OCI-LY7 (cell line): ENCODE data around the gene AGBL1. TPM values are rescaled to one million over a fixed set of nuclear protein-coding genes. Genes with fewer than 3 reads are reported as not detected.

Experiments used
- BruUV-seq: library from RNA; stranded (reverse); fragments of 400-500 nt; replicated peaks from 2 replicates; lab custom pipeline; 2021; lab: Mats Ljungman, UMichigan
- CTCF ChIA-PET: fragments of 300-600 bp; sonication (Branson Sonifier 250); formaldehyde crosslinking; loops from one replicate; lab custom pipeline; 2022; ENCODE audit warnings: antibody characterized with exemption; ENCODE audit not compliant: unreplicated experiment; lab: Charles Lee
- POLR2A ChIA-PET: fragments of 300-600 bp; sonication (Branson Sonifier 250); formaldehyde crosslinking; loops from one replicate; lab custom pipeline; 2022; ENCODE audit warnings: antibody characterized with exemption; lab: Charles Lee
- DNase-seq: peaks from one replicate; pipeline ENCODE4 v3.0.0-alpha.2; 2015; ENCODE audit warnings: low spot score
- H2AFZ ChIP-seq: fragments of 200-600 bp; sonication (generic), shearing (Covaris generic); 2 replicates; pipeline ENCODE4 v1.6.1; 2014; ENCODE audit warnings: mild to moderate bottlenecking, antibody characterized with exemption, low read length, moderate library complexity
- H3K27ac ChIP-seq: fragments of 200-600 bp; sonication (generic); 2 replicates; pipeline ENCODE4 v1.5.1; 2014; ENCODE audit warnings: mixed run types, low read depth, mild to moderate bottlenecking, moderate library complexity, low read length, inconsistent platforms; ENCODE audit not compliant: poor library complexity, severe bottlenecking
- H3K36me3 ChIP-seq: fragments of 200-600 bp; sonication (generic); 2 replicates; pipeline ENCODE4 v1.6.1; 2014; ENCODE audit warnings: mild to moderate bottlenecking, antibody characterized with exemption, low read length, moderate library complexity, mixed read lengths; ENCODE audit not compliant: insufficient read depth
- H3K4me1 ChIP-seq: fragments of 200-600 bp; sonication (generic); 2 replicates; pipeline ENCODE4 v1.5.1; 2014; ENCODE audit warnings: mild to moderate bottlenecking, low read length; ENCODE audit not compliant: insufficient read depth, poor library complexity, severe bottlenecking
- H3K4me2 ChIP-seq: fragments of 200-600 bp; sonication (generic); 2 replicates; pipeline ENCODE4 v1.6.1; 2014; ENCODE audit warnings: mild to moderate bottlenecking, low read length
- H3K4me3 ChIP-seq: fragments of 200-600 bp; sonication (generic); 2 replicates; pipeline ENCODE4 v1.5.1; 2014; ENCODE audit warnings: mild to moderate bottlenecking, low read depth, low read length; ENCODE audit not compliant: poor library complexity, severe bottlenecking
- H3K79me2 ChIP-seq: fragments of 200-600 bp; sonication (generic); 2 replicates; pipeline ENCODE4 v1.6.1; 2016; ENCODE audit warnings: low read depth, mild to moderate bottlenecking, low read length, moderate library complexity, mixed read lengths; ENCODE audit not compliant: insufficient read depth
- H3K9me2 ChIP-seq: fragments of 200-600 bp; sonication (generic); 2 replicates; pipeline ENCODE4 v1.6.1; 2016; ENCODE audit warnings: mild to moderate bottlenecking, low read length, mixed read lengths; ENCODE audit not compliant: insufficient read depth
- H3K9me3 ChIP-seq: fragments of 200-600 bp; sonication (generic); 2 replicates; pipeline ENCODE4 v1.6.1; 2014; ENCODE audit warnings: mild to moderate bottlenecking, mixed run types, low read length, mixed read lengths
- H4K20me1 ChIP-seq: fragments of 200-600 bp; sonication (generic); 2 replicates; pipeline ENCODE4 v1.6.1; 2014; ENCODE audit warnings: mild to moderate bottlenecking, antibody characterized with exemption, low read length, moderate library complexity, mixed read lengths; ENCODE audit not compliant: insufficient read depth
- EZH2phosphoT487 ChIP-seq: fragments of 200-600 bp; sonication (generic); IDR thresholded peaks from 2 replicates; pipeline ENCODE4 v1.6.1; 2018; ENCODE audit warnings: low read depth, borderline replicate concordance, mild to moderate bottlenecking, mixed run types, antibody characterized with exemption, low read length, moderate library complexity, mixed read lengths
- intact Hi-C: fragments of 100-400 bp; cut with micrococcal nuclease; formaldehyde crosslinking; loops from one replicate; pipeline ENCODE4 v1.10.0; 2022; ENCODE audit not compliant: unreplicated experiment
- total RNA-seq, 2 experiments: library from RNA; depleted of rRNA in 1 of 2; stranded (reverse); fragments of >200 nt in 1 of 2; shearing (Covaris generic) in 1 of 2; gene quantifications; 2 replicates each; pipeline ENCODE4 v1.2.3, GENCODE V29; 2014 to 2022
- TF ChIP-seq, protein P1 (sequence below): fragments of 200-600 bp; sonication (generic); conservative IDR thresholded peaks from 2 replicates; pipeline ENCODE4 v1.5.1; 2014; ENCODE audit warnings: mild to moderate bottlenecking, antibody characterized with exemption, low read length, moderate library complexity, mixed read lengths

AGBL1 gene
- total RNA-seq, 2 experiments from 2014 or later: not detected

DNA sequence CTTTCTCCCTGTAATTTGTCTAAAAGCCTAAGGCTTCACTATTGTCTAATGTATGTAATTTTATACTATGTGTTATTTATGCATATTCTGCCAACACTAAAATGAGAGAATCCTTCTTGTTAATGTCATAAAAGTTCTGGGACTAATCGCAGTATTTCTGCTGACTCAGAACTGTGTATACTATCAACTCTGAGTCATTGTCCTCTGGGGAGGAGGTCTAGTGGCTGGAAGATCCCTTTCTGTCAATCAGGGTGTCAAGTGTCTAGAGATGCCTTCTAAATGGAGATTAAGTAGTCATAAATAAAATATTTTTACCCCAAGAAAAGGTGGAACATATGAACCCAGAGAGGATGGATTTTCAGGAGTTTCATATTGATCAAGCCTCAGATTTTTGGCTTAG is 473.4 kb downstream of the AGBL1 start:
- Histone ChIP-seq H3K79me2 (no peaks in the 10 kb centered on the region), H3K9me3 (no peaks in the 10 kb centered on the region), H3K4me2 (no peak overlapping the region), H3K27ac (no peak overlapping the region), H2AFZ (no peak overlapping the region), H3K36me3 (no peaks in the 10 kb centered on the region), H3K4me1 (no peaks in the 10 kb centered on the region), H3K4me3 (no peak overlapping the region), H3K9me2 (no peaks in the 10 kb centered on the region), H4K20me1 (no peaks in the 10 kb centered on the region)
- ChIA-PET CTCF (no interaction called here), POLR2A (no interaction called here)
- no peak for TF ChIP-seq EZH2phosphoT487
- no TSS peak for BruUV-seq
- DNase-seq: no peak
- intact Hi-C loops: no loop called here

DNA sequence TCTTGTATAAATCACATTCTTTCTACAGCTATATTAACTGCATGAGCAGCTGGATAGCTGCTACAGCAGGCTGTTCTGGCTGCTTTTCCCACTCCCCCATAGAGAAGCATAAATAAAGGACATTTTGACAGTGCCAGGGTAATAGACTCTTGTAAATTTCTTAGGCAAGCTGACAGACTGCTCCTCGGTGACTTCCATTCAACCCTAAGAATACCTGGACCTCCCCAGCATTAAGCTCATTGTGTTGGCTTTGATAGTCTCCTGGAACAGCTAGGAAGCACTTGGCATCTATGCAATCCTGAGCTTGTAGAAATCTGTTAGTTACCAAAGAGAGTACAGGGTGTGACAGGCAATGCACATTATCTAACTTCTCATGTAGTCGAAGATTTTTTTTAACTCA is 475.4 kb downstream of the AGBL1 start:
- H3K9me2 ChIP-seq: no peaks in the 10 kb centered on the region
- intact Hi-C loops: no loop called here
- H3K36me3 ChIP-seq: no peaks in the 10 kb centered on the region
- BruUV-seq: no TSS peak
- no peak overlapping the region for H3K4me3 ChIP-seq
- ChIA-PET POLR2A (no interaction called here), CTCF (no interaction called here)
- no peak overlapping the region for H2AFZ ChIP-seq
- H4K20me1 ChIP-seq: no peaks in the 10 kb centered on the region
- no peaks in the 10 kb centered on the region for H3K4me1 ChIP-seq
- no peak overlapping the region for H3K27ac ChIP-seq
- TF ChIP-seq, protein P1, sequence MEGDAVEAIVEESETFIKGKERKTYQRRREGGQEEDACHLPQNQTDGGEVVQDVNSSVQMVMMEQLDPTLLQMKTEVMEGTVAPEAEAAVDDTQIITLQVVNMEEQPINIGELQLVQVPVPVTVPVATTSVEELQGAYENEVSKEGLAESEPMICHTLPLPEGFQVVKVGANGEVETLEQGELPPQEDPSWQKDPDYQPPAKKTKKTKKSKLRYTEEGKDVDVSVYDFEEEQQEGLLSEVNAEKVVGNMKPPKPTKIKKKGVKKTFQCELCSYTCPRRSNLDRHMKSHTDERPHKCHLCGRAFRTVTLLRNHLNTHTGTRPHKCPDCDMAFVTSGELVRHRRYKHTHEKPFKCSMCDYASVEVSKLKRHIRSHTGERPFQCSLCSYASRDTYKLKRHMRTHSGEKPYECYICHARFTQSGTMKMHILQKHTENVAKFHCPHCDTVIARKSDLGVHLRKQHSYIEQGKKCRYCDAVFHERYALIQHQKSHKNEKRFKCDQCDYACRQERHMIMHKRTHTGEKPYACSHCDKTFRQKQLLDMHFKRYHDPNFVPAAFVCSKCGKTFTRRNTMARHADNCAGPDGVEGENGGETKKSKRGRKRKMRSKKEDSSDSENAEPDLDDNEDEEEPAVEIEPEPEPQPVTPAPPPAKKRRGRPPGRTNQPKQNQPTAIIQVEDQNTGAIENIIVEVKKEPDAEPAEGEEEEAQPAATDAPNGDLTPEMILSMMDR: no peak
- no peak for TF ChIP-seq EZH2phosphoT487
- H3K79me2 ChIP-seq: no peaks in the 10 kb centered on the region
- H3K9me3 ChIP-seq: no peaks in the 10 kb centered on the region
- DNase-seq: no peak
- no peak overlapping the region for H3K4me2 ChIP-seq

- no peaks in the 10 kb centered on the region for H3K36me3 ChIP-seq
- intact Hi-C loops: no loop called here
- no peak overlapping the region for H3K4me3 ChIP-seq
- H3K4me1 ChIP-seq: no peaks in the 10 kb centered on the region
- H3K9me2 ChIP-seq: no peaks in the 10 kb centered on the region
- ChIA-PET CTCF (no interaction called here), POLR2A (no interaction called here)
- no peaks in the 10 kb centered on the region for H4K20me1 ChIP-seq
- no peak for DNase-seq
- H3K4me2 ChIP-seq: no peak overlapping the region
- H3K79me2 ChIP-seq: no peaks in the 10 kb centered on the region
- no peaks in the 10 kb centered on the region for H3K9me3 ChIP-seq
- H2AFZ ChIP-seq: no peak overlapping the region
- TF ChIP-seq, protein P1: no peak
- TF ChIP-seq EZH2phosphoT487: no peak
- no TSS peak for BruUV-seq
- H3K27ac ChIP-seq: no peak overlapping the region
Measured at GRCh38 chr15:86555939-86556338, 476.3 kb downstream of the AGBL1 start.
